Measurements from ENCODE around the gene PMPCA.
"Not testable (repeated sequence)": the region's sequence is repeated elsewhere in the genome, so short reads cannot be mapped to it uniquely, and the experiment has no call there.

The PMPCA gene

GRCh38 chr9:136394312-136395019, 16.0 kb upstream of the PMPCA start:
- no peak for DNase-seq (ENCODE audit: low read depth)

GRCh38 chr9:136395020-136395340, 15.5 kb upstream of the PMPCA start:
- DNase-seq (ENCODE audit: low read depth), result no peak

GRCh38 chr9:136395345-136396218, 14.9 kb upstream of the PMPCA start:
- no peak for DNase-seq (ENCODE audit: low read depth)

GRCh38 chr9:136396219-136396515, 14.3 kb upstream of the PMPCA start:
- DNase-seq (ENCODE audit: low read depth), result no peak

GRCh38 chr9:136397643-136398042, 12.8 kb upstream of the PMPCA start:
- DNase-seq (ENCODE audit: low read depth), result no peak

GRCh38 chr9:136398286-136398685, 12.2 kb upstream of the PMPCA start:
- DNase-seq (ENCODE audit: low read depth), result no peak

GRCh38 chr9:136399176-136400037, 11.1 kb upstream of the PMPCA start:
- peak; percentile 34 for DNase-seq (ENCODE audit: low read depth)

- DNase-seq (ENCODE audit: low read depth), result peak; percentile 82
Observed at GRCh38 chr9:136400038-136400834, 10.2 kb upstream of the PMPCA start, which contains the start of gene SNAPC4. Gene SNAPC4, minus strand, starts transcription at chr9:136400170. Its CDS starts 1,742 bp downstream, at chr9:136398428.

GRCh38 chr9:136401173-136401922, 9.1 kb upstream of the PMPCA start:
- DNase-seq (ENCODE audit: low read depth), result no peak

- no peak for DNase-seq (ENCODE audit: low read depth)
Observed at GRCh38 chr9:136402067-136402466, 8.4 kb upstream of the PMPCA start.

GRCh38 chr9:136403538-136403914, 6.9 kb upstream of the PMPCA start:
- DNase-seq (ENCODE audit: low read depth), result no peak

DNA sequence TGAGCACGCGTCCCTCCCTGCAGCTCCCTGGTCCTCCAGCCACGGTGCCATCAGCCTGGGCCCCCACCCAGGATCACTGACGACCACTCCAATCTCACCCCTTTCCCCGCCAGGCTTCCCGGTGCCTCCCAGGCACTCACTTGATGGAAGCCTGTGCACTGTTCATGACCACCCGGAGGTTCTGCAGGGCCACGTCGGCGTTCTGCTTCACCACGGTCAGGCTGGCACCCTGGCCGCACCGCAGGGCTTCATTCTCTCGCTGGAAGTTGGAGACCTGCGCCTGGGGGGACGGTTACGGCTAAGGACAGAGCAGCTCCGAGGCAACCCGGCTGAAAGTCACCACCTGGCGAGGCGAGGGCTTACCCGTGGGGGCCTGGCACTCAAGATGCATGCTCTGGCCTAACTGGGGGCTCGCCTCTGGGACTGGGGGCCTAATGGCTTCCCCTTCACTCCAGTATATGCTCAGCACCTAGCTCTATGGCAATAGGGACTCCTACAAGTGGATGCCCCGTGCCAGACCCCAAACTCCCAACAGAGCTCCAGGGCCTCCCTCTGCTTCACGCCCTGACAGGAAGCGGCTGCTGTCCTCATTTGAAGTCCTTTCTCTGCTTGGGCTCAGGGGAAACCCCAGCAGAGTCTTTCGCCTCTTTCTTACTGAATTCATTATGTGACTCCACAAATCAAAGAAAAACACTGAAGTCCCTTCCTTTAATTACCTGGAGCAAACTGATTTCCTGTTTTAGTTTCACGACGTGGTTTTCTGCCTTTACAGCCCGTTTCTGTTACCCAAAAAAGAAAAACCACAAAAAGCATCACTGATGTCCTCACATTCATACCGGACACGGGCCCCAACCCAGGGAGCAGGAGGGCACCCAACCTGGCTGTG, 6.3 kb upstream of the PMPCA start:
- DNase-seq (ENCODE audit: low read depth), result no peak

DNA sequence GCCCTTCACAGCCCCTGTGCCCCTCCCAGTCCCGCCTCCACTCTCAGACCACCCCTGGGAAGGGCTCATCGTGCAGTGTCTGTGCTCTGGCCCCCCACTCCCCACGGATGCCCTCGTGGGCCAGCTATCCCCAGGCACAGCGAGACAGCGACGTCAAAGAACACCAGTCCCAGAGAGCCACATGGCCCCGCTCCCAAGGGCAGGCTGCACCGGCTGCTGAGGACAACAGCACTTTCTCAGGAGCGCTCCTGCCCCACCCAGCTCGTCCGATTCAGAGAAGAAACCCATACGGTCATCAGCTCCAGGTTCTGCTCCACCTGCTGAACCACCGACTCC, 5.7 kb upstream of the PMPCA start:
- no peak for DNase-seq (ENCODE audit: low read depth)

- no peak for DNase-seq (ENCODE audit: low read depth)
Observed at GRCh38 chr9:136405481-136405880, 5.0 kb upstream of the PMPCA start.

GRCh38 chr9:136405904-136406303, 4.6 kb upstream of the PMPCA start:
- DNase-seq (ENCODE audit: low read depth), result not testable (repeated sequence)

- DNase-seq (ENCODE audit: low read depth), result not testable (repeated sequence)
Observed at GRCh38 chr9:136407061-136407460, 3.4 kb upstream of the PMPCA start.

DNA sequence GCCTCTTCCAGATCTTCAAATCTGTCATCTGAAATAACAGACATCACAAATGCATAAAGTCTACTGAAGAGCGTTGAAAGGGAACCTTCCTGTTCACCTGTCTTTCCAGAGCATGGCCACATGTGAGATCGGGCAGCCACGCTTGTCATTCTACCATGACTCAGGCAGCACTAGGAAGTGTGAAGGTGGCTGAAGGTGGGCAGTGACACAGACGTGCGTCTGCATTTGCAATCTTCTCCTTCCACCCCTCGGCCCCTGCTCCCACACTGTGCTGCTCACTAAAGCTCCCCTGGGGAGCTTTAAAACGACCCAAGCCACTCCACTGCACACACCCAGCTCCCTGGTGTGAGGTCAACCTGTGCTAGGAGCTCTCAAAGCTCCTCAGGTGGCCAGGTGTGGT, 2.5 kb upstream of the PMPCA start:
- DNase-seq (ENCODE audit: low read depth), result no peak

DNA sequence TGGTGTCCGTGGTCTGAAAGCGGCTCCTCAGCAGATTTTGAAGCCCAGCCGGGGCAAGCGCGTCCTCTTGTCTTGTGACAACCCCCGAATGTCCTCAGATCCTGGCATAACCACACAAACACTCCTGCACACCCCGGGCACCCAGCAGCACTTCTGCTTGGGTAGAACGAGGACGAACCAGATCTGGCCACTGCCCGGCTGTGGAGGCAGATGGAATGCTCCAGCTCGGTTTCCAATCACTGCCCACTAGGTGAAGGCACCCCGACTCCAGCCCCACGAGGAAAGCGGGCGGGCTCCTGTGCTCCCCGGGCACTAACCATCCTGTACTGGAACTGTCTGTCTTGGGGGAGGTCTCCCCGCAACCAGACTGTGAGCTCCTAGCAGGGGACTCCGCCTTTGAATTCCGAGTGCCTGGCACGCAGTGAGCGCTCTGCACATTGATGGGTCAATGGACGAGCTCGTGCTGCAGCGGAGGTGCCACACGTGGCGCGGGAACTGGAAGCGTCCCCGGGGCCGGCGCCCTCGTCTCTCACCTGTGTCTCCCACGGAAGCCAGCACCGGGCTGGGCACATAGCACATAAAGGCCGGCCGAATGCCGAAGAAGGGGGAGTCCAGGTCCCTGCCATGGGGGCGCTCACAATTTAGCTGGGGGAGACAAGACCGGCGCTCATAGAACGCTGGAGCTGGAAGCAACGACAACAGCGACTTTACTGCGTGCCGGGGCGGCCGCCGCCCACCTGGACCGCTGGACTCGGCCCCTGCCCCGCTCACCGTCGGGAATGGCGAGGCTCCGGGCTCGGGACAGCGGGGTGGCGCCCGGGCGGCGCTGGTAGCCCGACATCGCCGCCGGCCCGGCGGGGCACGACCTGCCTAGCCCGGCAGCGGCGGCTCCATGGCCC, 652 bp upstream of the PMPCA start:
- peak; percentile 58 for DNase-seq (ENCODE audit: low read depth)

DNA sequence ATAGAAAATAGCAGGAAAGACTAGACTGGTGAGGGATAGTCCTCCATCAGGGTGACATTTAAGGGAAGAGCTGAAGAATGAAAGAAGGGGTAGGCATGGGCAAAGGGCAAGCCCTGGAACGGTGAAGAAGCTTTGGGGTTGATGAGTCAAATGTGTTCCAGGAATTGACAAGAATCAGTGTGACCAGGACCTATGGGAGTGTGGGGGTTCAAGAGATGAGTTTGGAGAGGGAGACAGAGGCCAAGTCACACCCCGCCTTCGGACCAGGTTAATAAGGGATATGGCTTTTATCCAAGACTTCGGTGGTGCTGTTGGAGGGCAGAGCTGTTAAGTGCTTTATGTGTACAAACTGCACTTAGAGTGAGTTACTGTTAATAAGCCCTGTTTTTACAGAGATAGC, 920 bp downstream of the PMPCA start:
- DNase-seq (ENCODE audit: low read depth), result no peak
